Esophagus muscularis mucosa (tissue), 4 donors: ENCODE data around the gene NOSTRIN.

Experiments
- EP300 ChIP-seq: sonication (generic); formaldehyde crosslinking; IDR thresholded peaks from one replicate; pipeline ENCODE4 v1.6.1; 2017; ENCODE audit warnings: antibody characterized with exemption
- POLR2A ChIP-seq: fragments of 450-650 bp; IDR thresholded peaks from one replicate; pipeline ENCODE4 v1.6.1; 2017; ENCODE audit warnings: antibody characterized with exemption, moderate library complexity, mild to moderate bottlenecking, low read depth
- POLR2AphosphoS5 ChIP-seq, 2 donors: sonication (generic); formaldehyde crosslinking; IDR thresholded peaks; one replicate each; pipeline ENCODE4 v1.6.1; 2017; ENCODE audit warnings: antibody characterized with exemption in 2 of 2
- TF ChIP-seq, protein P1 (sequence below), 3 experiments: fragments of 200-600 bp in 2 of 3; fragments of 450-650 bp in 1 of 3; sonication (generic) in 2 of 3; IDR thresholded peaks; one replicate each; pipeline ENCODE4 v1.5.1; 2017 to 2019; ENCODE audit warnings: antibody characterized with exemption in 3 of 3, mild to moderate bottlenecking in 2 of 3, moderate library complexity in 1 of 3

DNA sequence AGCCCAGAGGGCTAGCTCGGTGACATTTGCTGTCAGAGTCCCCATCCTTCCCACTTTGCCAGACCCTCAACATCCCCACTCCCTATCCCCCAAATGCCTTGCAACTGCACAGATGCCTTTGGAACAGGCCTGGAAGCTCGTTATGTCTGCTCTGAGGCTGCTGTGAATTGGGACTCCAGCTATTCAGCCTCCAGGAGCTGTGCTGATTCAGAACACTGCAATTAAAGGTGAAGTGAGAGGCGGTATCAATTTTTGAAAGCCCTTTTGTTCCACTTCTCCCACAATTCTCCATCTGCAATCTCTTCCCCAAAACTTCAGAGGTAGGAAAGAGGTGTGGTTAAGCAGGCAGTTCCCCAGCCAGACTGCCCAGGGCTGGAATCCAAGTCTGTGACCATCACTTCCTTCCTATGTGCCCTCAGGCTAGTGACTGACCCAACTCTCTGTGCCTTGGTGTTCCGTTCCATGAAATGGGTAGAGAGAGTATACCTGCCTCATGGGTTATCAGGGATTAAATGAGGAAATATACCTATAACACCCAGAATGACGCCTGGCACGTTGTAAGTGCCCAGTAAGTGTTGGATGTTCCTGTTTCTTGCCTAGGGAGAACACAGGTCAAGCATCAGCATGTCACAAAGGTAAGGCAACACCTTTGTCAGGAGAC is 17.5 kb downstream of the NOSTRIN start:
- TF ChIP-seq, protein P1, sequence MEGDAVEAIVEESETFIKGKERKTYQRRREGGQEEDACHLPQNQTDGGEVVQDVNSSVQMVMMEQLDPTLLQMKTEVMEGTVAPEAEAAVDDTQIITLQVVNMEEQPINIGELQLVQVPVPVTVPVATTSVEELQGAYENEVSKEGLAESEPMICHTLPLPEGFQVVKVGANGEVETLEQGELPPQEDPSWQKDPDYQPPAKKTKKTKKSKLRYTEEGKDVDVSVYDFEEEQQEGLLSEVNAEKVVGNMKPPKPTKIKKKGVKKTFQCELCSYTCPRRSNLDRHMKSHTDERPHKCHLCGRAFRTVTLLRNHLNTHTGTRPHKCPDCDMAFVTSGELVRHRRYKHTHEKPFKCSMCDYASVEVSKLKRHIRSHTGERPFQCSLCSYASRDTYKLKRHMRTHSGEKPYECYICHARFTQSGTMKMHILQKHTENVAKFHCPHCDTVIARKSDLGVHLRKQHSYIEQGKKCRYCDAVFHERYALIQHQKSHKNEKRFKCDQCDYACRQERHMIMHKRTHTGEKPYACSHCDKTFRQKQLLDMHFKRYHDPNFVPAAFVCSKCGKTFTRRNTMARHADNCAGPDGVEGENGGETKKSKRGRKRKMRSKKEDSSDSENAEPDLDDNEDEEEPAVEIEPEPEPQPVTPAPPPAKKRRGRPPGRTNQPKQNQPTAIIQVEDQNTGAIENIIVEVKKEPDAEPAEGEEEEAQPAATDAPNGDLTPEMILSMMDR (IDR thresholded peaks at IDR 0.05), result no peak
- no peak for TF ChIP-seq POLR2A
- no peak for TF ChIP-seq POLR2AphosphoS5 (IDR thresholded peaks at IDR 0.05)
- no peak for TF ChIP-seq EP300
